Endothelial cell of hepatic sinusoid (primary cell): Measurements from ENCODE around the gene SSTR5.
"Not testable (repeated sequence)": the region's sequence is repeated elsewhere in the genome, so short reads cannot be mapped to it uniquely, and the experiment has no call there.

Source experiments
- in situ Hi-C: cut with HindIII; loops from 2 replicates; pipeline ENCODE4 v1.10.0; 2017; ENCODE audit warnings: low sequenced_read_pairs

The SSTR5 gene

GRCh38 chr16:1086443-1086842 lies 13.9 kb downstream of the SSTR5 start:
- in situ Hi-C loops = not testable (repeated sequence)

- in situ Hi-C loops = no loop called here
Measured at GRCh38 chr16:1088295-1089170, 16.0 kb downstream of the SSTR5 start.

- in situ Hi-C loops = no loop called here
Measured at GRCh38 chr16:1089439-1089821, 16.9 kb downstream of the SSTR5 start.

GRCh38 chr16:1089822-1090619 lies 17.5 kb downstream of the SSTR5 start:
- in situ Hi-C loops = no loop called here

GRCh38 chr16:1090620-1091587 lies 18.4 kb downstream of the SSTR5 start:
- in situ Hi-C loops = no loop called here

DNA sequence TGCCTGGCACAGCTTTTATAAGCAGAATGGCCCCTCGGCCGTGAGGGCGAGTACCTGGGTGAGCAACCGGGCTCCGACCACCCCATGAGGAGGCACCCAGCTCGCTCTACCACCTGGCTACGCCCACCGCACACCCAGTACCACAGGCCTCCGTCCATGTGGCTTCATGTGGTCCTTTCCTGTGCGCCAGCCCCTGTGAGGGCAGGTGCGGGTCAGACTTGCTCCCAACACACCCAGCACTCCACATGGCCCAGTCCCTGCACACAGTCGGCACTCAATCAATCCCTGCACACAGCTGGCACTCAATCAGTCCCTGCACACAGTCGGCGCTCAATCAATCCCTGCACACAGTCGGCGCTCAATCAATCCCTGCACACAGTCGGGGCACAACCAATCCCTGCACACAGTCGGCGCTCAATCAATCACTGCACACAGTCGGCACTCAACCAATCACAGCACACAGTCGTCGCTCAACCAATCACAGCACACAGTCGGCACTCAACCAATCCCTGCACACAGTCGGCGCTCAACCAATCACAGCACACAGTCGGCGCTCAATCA lies 19.5 kb downstream of the SSTR5 start:
- in situ Hi-C loops = no loop called here

DNA sequence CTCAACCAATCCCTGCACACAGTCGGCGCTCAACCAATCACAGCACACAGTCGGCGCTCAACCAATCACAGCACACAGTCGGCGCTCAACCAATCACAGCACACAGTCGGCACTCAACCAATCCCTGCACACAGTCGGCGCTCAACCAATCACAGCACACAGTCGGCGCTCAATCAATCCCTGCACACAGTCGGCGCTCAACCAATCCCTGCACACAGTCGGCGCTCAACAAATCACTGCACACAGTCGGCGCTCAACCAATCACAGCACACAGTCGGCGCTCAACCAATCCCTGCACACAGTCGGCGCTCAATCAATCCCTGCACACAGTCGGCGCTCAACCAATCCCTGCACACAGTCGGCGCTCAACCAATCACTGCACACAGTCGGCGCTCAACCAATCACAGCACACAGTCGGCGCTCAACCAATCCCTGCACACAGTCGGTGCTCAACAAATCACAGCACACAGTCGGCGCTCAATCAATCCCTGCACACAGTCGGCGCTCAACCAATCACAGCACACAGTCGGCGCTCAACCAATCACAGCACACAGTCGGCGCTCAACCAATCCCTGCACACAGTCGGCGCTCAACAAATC lies 20.2 kb downstream of the SSTR5 start:
- in situ Hi-C loops = not testable (repeated sequence)

DNA sequence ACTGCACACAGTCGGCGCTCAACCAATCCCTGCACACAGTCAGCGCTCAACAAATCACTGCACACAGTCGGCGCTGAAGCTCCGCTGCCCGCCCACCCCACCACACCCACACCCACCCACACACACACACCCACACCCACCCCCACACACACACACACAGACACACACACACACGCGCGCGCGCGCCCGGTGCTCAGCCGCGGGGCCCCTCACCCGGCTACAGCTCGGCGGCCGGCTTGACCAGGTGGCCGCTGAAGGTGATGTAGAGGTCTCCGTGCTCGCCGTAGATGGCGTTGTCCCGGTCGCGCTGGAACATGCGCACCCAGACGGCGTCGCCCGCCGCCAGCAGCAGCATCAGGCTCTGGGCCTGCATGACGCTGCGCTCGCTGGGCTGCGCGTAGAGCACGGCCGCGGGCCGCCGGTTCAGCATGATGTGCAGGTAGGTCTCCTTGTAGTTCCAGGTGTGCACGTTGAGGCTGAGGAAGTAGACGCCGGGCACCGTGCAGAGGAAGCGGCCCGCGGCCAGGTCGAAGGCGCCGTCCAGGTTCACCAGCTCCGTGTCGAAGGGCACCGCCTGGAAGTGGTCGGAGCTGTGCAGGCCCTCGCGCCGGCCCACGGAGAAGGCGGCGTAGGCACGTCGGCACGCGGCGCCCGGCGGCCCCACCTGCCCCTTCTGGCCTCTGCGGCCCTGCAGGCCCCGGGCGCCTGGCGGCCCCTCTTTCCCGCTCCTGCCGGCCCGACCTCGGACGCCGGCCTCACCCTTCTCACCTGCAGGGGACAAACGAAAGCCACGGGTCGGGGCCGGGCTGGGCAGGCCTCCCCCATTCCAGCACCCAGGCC lies 21.0 kb downstream of the SSTR5 start:
- in situ Hi-C loops = no loop called here

DNA sequence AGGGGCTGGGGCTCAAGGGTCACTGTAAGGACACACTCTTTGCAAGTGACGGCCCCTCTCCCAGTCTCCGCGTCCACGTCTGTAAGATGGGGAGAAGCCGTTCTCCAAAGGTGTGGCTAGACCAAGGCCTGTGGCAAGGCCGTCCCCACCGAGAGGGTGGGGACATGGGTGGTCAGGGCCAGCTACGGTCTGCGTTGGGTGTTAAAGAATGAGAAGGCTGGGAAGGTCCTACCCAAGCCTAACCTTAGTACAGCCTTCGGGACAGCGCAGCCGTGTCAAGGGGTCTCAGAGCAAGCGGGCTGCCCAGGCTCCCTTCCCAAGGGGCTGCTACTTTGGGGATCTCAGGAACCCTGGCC lies 21.6 kb downstream of the SSTR5 start:
- in situ Hi-C loops = no loop called here

DNA sequence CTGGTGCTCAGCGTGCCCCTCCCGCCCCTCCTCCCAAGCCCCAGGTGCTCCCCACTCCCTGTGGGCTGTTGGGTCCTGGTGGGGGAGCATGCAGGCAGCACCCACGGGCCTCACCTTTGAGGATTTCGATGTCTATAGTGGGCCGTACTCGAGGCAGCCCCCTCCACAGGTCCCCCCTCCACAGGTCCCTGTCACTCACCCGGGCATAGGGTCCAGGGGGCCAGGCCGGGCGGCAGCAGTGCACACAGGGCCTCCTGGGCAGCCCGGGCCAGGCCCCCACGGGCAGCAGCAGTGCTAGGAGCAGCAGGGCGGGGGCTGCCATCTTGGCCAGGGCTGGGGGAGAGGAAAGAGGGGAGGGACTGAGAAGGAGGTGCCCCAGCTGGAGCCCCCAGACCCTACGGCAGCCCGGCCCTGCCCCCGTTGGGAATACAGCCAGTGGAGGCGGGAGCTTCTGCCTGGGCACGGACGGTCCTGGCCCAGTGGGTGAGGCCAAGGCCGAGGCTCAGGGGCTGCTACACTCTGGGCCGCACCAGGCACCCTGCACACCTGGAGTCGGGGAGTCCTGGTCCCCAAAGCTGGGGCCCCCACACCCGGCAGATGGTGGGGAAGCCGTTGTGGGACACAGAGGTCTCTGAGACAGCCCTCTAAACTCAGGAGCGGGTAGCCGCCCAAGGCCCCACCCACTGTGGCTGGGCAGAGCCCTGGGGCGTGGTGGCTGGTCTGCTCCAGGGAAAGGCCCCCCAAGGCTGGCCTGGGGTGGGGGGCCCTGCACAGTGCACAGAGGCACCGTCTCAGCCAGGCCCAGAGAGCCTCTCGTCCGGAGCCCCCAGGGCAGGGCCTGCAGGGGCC lies 22.3 kb downstream of the SSTR5 start:
- in situ Hi-C loops = no loop called here

GRCh38 chr16:1095450-1096168 lies 23.1 kb downstream of the SSTR5 start:
- in situ Hi-C loops = no loop called here

GRCh38 chr16:1096169-1097082 lies 23.9 kb downstream of the SSTR5 start, which contains the start of gene C1QTNF8:
Gene C1QTNF8 (minus strand): TSS chr16:1096244. CDS start chr16:1094922, 1,322 bp downstream.
- in situ Hi-C loops = no loop called here

DNA sequence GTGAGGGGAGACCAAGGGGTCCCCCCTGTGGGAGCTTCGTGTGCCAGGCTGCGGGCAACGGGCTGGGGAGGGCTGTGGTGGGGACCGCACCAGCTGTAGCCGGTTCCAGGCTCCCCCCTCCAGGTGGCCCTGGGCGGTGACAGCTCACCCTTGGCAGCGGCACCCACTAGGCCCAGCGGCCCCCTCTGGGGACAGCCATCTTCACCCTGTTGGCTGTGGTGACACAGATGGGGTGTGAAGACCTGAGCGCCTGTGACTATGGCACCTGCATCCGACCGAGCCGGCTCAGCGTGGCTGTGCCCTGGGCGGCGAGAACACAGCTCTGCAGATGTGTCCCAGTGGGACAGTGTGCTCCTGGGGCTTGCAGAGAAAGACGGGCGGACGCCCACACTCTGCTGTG lies 24.6 kb downstream of the SSTR5 start:
- in situ Hi-C loops = no loop called here

GRCh38 chr16:1097800-1098199 lies 25.3 kb downstream of the SSTR5 start:
- in situ Hi-C loops = no loop called here

DNA sequence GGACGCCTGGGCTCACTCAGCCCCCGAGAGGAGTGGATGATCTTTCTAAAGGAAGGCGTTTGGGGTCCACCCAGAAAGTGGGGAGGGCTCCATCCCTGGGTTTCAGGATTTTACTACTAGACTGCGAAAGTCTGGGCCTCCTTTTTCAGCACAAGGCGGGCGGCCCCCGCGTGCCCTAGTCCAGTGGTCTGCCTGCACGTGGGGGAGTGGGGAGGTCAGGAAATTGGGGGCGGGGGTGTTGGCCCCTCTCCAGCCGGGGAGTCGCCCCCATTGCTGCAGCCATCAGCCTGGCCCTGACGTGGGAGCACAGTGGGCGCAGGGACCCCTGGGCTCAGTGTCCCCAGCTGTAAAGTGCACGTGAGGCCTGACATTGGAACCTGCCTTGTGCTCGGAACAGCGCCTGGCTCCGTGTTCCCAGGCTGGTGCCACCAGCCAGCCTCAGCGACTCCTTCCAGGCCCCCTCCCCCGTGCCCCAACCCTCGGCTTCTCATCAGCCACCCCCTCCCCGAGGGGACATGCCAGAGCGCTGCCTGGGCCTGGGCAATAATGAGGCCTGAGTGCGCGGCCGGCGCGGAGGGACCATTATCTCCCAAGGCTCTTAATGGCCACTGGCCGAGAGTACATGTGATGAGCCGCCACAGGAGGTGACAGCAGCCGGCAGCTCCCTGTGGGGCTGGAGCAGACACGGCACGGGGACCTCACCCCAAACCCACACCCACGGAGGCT lies 25.9 kb downstream of the SSTR5 start:
- in situ Hi-C loops = no loop called here
